ENCODE data around the gene MELTF.
A peak's percentile ranks its signal among the peaks of the same experiment; 100 is the strongest.

MELTF gene

DNA sequence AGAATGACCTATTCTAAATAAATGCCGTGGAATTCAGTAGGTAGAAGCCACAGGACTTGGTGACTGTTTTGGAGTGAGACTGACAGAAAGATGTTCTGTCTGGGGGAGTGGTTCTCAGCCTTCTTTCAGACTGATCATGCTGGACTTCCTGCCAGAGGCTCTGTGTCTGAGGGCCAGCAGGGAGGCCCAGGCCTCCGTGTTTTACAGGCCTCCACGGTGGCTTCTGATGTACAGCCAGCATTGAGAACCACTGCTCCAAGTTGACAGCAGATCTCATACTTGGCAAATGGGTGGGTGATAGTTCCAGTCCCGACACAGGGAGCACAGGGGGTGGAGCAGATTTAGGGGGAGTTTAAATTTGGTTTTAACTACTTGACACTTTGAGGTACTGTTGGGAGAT is 54.3 kb downstream of the MELTF start:
- TF ChIP-seq, protein P1, sequence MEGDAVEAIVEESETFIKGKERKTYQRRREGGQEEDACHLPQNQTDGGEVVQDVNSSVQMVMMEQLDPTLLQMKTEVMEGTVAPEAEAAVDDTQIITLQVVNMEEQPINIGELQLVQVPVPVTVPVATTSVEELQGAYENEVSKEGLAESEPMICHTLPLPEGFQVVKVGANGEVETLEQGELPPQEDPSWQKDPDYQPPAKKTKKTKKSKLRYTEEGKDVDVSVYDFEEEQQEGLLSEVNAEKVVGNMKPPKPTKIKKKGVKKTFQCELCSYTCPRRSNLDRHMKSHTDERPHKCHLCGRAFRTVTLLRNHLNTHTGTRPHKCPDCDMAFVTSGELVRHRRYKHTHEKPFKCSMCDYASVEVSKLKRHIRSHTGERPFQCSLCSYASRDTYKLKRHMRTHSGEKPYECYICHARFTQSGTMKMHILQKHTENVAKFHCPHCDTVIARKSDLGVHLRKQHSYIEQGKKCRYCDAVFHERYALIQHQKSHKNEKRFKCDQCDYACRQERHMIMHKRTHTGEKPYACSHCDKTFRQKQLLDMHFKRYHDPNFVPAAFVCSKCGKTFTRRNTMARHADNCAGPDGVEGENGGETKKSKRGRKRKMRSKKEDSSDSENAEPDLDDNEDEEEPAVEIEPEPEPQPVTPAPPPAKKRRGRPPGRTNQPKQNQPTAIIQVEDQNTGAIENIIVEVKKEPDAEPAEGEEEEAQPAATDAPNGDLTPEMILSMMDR (IDR thresholded peaks at IDR 0.05; ENCODE audit: extremely low read depth, missing control alignments), result no peak
- DNase-seq (ENCODE audit: low spot score), result no peak

DNA sequence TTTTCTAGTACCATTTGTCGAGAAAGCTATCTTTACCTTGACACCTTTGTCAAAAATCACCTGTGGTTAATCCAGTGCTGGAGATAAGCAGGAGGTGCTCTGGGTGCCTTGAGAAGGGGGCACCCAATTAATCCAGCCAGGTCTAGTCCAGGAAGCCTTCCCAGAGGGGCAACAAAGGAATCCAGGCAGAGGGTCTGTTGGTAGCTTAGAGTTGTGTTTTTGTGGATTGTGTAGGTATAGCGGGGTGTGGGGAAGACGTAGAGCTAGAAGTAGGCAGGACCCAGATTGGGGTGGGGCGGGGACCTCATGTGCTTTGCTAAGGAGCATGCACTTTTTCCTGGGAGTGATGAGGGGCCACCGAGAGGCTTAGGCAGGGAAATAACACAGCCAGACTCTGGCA is 55.0 kb downstream of the MELTF start:
- no peak for DNase-seq (ENCODE audit: low spot score)
- TF ChIP-seq, protein P1 (IDR thresholded peaks at IDR 0.05; ENCODE audit: extremely low read depth, missing control alignments), result no peak

DNA sequence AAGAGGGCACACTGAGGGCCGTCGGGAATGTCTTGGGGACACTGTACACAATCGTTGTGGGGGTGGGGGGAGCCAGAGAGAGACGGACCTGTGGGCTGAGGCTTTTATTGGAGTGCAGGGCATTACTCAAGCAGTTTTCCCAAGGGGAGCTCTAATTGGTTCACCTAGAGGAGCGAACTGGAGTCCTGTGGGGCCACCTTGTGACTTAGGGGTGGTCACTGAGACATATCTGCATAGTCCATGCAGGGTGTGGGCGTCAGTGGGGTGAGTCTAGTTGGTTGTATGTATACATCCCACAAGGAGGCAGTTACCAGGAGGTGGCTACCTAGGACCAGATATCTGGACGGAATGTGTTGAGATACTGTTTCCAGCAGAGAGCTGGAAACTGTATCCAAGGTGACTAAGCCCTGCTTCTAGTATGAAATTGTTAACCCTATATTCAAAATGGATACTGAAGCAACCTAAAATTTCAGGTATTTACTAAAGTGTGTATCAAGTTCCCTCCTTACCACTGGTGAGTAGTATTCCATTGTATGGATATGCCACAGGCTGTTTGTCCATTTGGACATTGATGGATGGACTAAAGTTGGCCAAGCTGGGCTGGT is 58.4 kb downstream of the MELTF start:
- no peak for DNase-seq (ENCODE audit: low spot score)
- TF ChIP-seq, protein P1 (IDR thresholded peaks at IDR 0.05; ENCODE audit: extremely low read depth, missing control alignments), result no peak

DNA sequence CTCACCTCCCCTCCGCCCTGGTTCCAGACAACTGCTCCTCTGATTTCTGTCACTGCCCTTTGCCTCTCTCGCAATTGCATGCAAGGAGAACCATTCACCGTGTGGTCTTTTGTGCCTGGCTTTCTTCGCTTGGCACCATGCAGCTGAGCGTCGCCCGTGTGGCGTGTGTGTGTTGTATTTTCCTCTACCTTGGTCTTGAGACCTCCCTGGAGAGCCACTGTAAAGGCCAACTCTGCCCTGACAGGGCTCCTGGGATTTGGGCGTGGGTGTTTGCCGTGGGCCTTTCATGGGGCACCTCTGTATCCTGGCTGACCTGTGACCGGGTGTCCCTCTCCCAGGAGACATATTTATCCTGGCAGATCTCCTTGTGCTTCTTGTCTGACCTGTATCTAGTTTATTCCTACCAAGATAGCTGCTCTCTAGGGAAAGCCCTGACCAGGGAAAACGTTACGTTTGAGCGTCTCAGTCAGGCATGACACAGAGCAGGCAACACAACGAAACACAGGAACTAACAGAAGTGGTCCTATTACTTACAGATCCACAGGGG is 59.0 kb downstream of the MELTF start:
- TF ChIP-seq, protein P1 (IDR thresholded peaks at IDR 0.05; ENCODE audit: extremely low read depth, missing control alignments), result no peak
- no peak for DNase-seq (ENCODE audit: low spot score)

DNA sequence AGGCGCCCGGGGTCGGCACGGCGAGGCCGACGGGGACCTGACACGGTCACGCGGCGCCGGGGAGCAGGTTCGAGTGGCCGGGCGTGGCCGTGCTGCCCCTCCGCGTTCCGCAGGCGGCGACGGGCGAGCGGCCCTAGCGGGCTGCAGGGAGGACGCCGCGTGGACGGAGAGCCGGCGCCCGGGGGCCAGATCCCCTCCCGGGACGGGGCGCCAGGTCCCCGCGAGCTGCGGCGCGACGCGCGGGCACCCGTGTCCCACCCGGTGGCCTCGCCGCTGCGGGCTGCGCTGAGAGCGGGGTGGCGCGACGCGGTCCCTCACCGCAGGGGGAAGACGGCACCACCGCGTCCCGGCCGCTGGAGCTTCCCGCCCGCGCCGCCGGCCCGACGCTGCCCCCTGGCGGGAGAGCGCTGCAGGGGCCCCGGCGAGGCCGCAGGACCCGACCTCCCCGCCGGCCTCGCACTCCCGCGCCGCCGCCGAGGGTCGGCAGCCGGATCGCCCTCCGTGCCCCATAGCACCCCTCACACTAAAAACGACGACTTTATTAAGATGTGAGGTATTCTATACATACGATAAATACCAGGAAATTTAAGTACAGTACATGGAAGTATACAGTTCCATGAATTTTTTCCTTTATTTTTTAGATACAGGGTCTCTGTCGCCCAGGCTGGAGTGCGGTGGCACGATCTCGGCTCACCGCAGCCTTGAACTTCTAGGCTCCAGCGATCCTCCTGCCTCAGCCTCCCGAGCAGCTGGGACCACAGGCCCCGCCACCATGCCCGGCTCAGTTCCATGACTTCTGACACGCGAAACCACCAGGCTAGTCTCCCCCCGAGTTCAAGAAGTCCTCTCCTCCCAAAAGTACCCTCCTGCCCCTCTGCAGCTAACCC is 59.7 kb downstream of the MELTF start:
- peak; percentile 95 for DNase-seq (ENCODE audit: low spot score)
- TF ChIP-seq, protein P1 (IDR thresholded peaks at IDR 0.05; ENCODE audit: extremely low read depth, missing control alignments), result peak; percentile 92

DNA sequence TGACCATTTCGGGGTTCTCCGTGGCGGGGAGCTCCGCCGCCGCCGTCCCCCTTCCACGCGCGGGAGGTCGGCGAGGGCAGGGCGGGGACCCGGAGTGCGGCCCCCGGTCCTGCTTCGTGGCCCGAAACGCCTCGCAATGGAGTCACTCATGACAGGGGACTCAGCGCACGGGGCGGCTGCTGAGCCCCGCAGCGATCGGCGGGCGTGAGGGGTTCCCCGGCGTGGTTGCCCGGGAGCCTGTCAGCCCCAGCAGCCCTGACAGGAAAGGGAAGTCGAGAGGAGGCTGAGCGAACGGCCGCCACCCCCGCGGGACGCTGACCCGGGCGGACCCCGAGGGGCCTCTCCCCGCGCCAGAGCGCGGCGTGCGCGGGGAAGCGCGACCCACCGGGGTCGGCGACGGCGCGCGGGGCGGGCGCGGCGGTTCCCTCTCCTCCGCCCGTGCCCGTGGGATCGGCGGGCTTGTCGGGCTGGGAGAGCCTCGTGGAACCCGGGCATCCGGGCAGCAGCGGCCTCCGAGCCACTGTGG is 60.4 kb downstream of the MELTF start:
- peak; percentile 88 for DNase-seq (ENCODE audit: low spot score)
- TF ChIP-seq, protein P1 (IDR thresholded peaks at IDR 0.05; ENCODE audit: extremely low read depth, missing control alignments), result no peak

Data from GM20000 (cell line).